AG04450 (cell line): Measurements from ENCODE around the gene COL25A1. TPM values are rescaled to one million over a fixed set of nuclear protein-coding genes. Genes with fewer than 3 reads are reported as not detected.

Experiments
- CTCF ChIA-PET: fragments of 300-600, 350-600 bp; formaldehyde crosslinking; extraction: SDS; loops from one replicate; lab custom pipeline; 2022; ENCODE audit warnings: antibody characterized with exemption, inconsistent platforms; lab: Charles Lee
- POLR2A ChIA-PET: fragments of 350-600 bp; formaldehyde crosslinking; extraction: SDS; loops from one replicate; lab custom pipeline; 2021; ENCODE audit warnings: antibody characterized with exemption, inconsistent platforms; lab: Yijun Ruan, JAX
- DNase-seq: peaks from one replicate; pipeline ENCODE4 v3.0.0-alpha.2; 2011; ENCODE audit warnings: low read depth, low spot score
- H3K27ac ChIP-seq: one replicate; pipeline ENCODE4 v1.5.1; 2012; ENCODE audit warnings: low read depth, low read length, control low read depth
- H3K27me3 ChIP-seq: one replicate; pipeline ENCODE4 v1.6.0; 2012; ENCODE audit warnings: low read length; ENCODE audit not compliant: control insufficient read depth, insufficient read depth
- H3K4me3 ChIP-seq: 2 replicates; pipeline ENCODE4 v1.5.1; 2011; ENCODE audit warnings: mild to moderate bottlenecking, low read depth, low read length, control low read depth
- H3K9me3 ChIP-seq: 2 replicates; pipeline ENCODE4 v1.5.1; 2012; ENCODE audit warnings: low read length; ENCODE audit not compliant: control insufficient read depth, insufficient read depth
- CTCF ChIP-seq: IDR thresholded peaks from 2 replicates; pipeline ENCODE4 v1.5.1; 2011; ENCODE audit warnings: low read depth, low read length, control low read depth, inconsistent platforms
- polyA plus RNA-seq: library from polyadenylated mRNA; depleted of rRNA; stranded (reverse); fragments of >200 nt; gene quantifications from 2 replicates; pipeline ENCODE4 v1.2.3, GENCODE V29; 2011

The COL25A1 gene
- polyA plus RNA-seq, 1 experiment: not detected

- Histone ChIP-seq H3K27ac (no peak overlapping the region), H3K27me3 (peaks cover 2% of the 10 kb centered on the region), H3K9me3 (no peaks in the 10 kb centered on the region), H3K4me3 (no peak overlapping the region)
- POLR2A ChIA-PET: no interaction called here
- no peak for TF ChIP-seq CTCF
- CTCF ChIA-PET: interaction anchor here (1.0 kb wide), 1 partner anchor 373 kb away, joined by 4 read pairs; no protein-coding TSS in a partner anchor
- peak; percentile 36 for DNase-seq
Measured at GRCh38 chr4:109207061-109207460, 95.4 kb downstream of the COL25A1 start.

DNA sequence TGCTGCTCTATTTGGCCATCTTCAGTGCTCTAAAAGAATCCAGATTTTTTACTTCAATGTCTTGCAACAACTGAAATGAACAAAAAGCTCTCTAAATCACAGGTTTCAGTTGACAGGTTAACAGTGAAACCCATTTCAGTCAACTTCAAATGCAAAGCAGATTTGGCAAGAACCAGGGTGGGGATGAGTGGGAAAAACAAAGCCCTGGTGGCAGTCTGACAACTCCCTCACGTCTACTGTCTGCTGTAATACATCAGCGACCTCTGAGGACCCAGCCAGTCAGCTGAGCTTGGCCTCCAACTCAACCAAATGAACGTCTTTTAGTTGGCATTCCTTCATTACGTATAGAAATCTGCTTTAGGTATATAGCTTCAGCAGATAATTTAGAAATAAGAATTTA lies 95.8 kb downstream of the COL25A1 start:
- Histone ChIP-seq H3K27ac (no peak overlapping the region), H3K4me3 (no peak overlapping the region), H3K9me3 (no peaks in the 10 kb centered on the region), H3K27me3 (peaks cover 2% of the 10 kb centered on the region)
- no peak for TF ChIP-seq CTCF
- ChIA-PET POLR2A (no interaction called here), CTCF (interaction anchor here (1.0 kb wide), 1 partner anchor 372 kb away, joined by 4 read pairs; no protein-coding TSS in a partner anchor)
- no peak for DNase-seq

- TF ChIP-seq CTCF: no peak
- ChIA-PET CTCF (interaction anchor here (1.3 kb wide), 1 partner anchor 371 kb away, joined by 4 read pairs; no protein-coding TSS in a partner anchor), POLR2A (no interaction called here)
- no peak overlapping the region for H3K4me3 ChIP-seq
- H3K27ac ChIP-seq: no peak overlapping the region
- no peak for DNase-seq
- H3K9me3 ChIP-seq: no peaks in the 10 kb centered on the region
- H3K27me3 ChIP-seq: peaks cover 2% of the 10 kb centered on the region
Measured at GRCh38 chr4:109205186-109205585, 97.3 kb downstream of the COL25A1 start.

- ChIA-PET POLR2A (no interaction called here), CTCF (no interaction called here)
- no peak overlapping the region for H3K4me3 ChIP-seq
- no peaks in the 10 kb centered on the region for H3K9me3 ChIP-seq
- no peak for TF ChIP-seq CTCF
- DNase-seq: no peak
- H3K27me3 ChIP-seq: no peaks in the 10 kb centered on the region
- H3K27ac ChIP-seq: no peak overlapping the region
Measured at GRCh38 chr4:109199585-109199984, 102.9 kb downstream of the COL25A1 start.

DNA sequence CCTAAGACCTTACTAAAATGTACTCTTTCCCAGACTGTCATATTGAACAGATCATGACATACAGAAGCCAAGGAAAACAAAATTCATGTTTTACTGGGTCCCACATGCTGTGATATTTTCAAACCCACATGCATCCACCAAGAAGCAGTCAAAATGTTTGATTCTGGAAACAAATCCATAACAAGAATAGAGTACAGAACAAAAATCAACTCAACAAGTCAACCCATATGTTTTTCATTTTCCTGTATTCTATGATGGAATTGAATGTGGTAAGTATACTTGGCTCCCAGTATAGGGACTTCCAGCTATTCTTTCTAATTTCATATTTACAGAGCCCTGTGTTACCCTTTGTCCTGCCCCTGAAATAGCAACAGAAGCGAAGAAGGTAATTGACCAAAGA lies 106.8 kb downstream of the COL25A1 start:
- Histone ChIP-seq H3K27ac (no peak overlapping the region), H3K9me3 (no peaks in the 10 kb centered on the region), H3K4me3 (no peak overlapping the region), H3K27me3 (no peaks in the 10 kb centered on the region)
- ChIA-PET POLR2A (no interaction called here), CTCF (no interaction called here)
- DNase-seq: no peak
- no peak for TF ChIP-seq CTCF
